NCI-H345 treated with DMSO at 0.1 percent for 48 hours (cell line): ENCODE measurements around the gene ZNF66.
"Not testable (repeated sequence)": the region's sequence is repeated elsewhere in the genome, so short reads cannot be mapped to it uniquely, and the experiment has no call there.

Experiments used
- DNase-seq: peaks from one replicate; lab custom pipeline; 2025; ENCODE audit not compliant: unreplicated experiment; lab: John Stamatoyannopoulos, UW

Gene ZNF66

DNA sequence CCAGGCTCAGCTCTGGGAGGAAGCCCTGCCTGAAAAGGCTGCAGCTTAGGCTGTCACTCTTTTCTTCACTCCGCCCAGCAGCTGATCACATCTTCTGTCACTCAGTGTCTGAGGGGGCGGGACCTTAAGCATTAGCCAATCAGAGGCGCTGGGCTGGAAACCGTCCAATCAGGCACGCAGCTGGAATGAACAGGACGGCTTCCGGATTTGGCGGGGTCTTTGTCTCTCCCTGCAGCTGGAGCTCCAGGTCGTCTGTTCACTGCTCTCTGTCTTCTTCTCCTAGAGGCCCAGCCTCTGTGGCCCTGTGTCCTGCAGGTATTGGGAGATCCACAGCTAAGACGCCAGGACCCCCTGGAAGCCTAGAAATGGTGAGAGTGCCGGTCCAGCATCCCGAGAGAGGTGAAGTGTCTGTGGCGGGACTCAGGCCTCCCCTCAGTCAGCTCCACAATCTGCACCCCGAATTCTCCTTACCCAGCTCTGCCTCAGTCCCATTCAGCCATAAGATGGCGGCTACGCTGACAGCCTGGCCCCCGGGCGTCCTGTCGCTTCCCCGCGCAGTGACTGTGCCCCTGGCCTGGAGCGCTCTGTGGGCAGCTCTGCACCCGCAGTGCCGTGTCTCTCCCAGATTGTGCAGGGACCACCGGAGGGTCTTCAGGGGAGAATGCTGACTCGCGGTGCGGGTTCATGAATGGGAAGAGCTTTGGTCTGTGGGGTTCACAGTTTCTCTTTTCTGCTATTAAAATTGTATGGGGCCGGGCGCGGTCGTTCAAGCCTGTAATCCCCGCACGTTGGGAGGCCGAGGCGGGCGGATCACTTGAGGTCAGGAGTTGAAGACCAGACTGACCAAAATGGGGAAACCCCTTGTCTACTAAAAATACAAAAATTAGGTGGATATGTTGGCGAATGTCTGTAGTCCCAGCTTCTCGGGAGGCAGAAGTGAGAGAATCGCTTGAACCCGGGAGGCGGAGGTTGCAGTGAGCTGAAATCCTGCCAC, at the start of gene ZNF66:
Gene ZNF66 (plus strand): TSS at position 222 of the 994 bp plus-strand sequence. CDS start 144 bp downstream, at position 366.
- peak; percentile 74 for DNase-seq

DNA sequence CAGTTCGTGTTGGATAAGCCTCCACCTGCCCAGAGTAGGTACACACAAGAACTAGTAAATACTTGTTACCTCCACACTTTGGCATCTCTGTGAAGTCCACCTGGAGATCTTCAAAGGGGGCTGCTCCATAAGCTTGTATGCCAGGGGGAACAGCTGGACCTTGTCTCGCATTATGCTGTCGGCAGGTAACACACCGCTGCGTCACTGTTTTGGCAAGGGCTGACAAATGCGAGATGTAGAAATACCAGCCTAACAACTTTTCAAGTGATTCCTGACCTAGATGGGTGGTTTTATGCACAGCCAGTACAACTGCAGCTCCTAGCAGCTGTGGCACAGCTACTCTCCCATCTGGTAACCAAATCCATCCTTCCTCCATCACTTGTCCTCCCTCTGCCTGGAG, 25.9 kb upstream of the ZNF66 start:
- DNase-seq = not testable (repeated sequence)

DNA sequence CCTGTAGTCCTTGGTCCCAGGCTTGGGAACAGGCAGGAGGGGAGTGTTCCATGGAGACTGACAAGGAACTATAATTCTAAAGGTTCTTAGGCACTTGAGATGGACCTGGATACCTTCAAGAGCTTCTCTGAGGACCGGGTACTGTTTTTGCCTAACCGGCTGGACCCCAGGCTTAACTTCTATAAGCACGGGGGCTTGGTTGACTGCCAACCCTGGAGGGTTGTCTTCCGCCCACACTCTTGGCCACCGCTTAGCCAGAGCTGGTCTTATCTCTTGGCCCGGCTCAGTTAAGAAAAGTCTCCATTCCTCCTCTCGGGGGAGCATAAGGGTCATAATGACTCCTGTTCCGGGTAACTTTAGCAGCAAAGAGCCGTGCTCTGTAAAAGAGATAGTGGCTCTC, 23.8 kb upstream of the ZNF66 start:
- not testable (repeated sequence) for DNase-seq

DNA sequence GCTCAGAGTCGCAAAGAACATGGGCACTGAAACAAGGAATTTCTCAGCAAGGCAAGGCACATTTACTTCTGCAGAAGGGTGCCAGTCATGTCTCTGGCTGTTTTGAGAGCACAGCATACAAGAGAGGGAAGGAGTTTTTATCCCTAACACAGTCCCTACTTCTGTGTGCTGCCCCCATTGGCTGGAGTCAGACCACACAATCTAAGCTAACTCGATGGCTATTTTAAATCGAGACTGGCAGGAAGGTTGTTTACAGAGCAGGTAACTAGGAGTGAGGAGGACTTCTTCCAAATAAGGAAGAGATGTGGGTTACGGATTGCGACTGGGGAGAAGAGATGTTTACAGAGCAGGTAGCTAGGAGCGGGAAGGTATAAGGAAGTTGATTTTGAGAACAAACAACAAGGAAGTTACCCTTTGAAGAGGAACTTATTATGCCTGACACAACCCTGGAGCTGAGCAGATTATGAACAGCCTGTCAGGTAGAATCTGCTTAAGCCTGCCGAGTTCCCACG, 6.8 kb upstream of the ZNF66 start:
- DNase-seq = not testable (repeated sequence)

DNA sequence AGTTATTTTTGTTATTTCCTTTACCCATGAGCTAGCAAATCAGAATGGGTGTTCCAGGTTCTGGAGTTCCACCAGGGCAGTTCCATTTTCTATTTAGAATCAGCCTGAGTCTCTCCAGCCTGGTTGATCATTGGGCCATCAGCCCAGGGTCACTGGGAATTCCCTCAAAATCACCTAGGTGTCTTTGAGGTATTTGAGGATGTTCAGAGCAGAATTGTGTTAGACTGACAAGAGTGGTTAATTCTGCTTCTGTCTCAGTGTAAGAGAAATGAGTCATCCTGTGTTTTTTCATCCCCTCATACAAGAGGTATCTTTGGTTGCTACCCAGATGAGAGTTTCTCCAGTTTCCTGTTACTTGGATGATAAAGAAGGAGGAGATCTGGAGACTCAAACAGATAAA, 11.7 kb downstream of the ZNF66 start:
- no peak for DNase-seq

DNA sequence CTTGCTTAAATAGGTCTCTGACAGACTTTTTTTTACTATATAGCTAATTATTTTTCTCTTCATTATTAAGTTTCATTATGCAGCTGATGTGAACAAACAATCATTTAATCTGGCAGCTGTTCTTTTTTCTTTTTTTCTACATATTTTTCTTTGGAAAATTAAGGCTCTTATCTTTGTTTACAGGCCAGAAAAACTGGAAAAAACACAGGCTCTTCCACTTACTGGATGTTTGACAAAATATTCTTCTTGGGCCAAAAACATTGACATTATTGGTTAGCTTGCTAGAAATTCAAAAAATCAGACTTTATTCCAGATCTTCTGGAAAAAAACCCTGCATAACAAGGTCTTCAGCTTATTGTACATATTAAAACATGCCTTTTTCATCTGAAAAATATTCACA, 15.7 kb downstream of the ZNF66 start:
- DNase-seq = no peak

DNA sequence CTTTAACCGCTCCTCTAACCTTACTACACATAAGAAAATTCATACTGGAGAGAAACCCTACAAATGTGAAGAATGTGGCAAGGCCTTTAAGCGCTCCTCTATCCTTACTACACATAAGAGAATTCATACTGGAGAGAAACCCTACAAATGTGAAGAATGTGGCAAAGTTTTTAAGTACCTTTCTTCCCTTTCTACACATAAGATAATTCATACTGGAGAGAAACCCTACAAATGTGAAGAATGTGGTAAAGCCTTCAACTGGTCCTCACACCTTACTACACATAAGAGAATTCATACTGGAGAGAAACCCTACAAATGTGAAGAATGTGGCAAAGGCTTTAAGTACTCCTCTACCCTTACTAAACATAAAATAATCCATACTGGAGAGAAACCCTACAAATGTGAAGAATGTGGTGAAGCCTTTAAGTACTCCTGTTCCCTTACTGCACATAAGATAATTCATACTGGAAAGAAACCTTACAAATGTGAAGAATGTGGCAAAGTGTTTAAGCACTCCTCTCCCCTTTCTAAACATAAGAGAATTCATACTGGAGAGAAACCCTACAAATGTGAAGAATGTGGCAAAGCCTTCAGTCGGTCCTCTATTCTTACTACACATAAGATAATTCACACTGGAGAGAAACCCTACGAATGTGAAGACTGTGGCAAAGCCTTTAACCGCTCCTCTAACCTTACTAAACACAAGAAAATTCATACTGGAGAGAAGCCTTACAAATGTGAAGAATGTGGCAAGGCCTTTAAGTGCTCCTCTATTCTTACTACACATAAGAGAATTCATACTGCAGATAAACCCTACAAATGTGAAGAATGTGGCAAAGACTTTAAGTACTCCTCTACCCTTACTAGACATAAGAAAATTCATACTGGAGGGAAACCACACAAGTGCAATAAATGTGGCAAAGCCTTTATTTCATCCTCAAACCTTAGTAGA, 30.5 kb downstream of the ZNF66 start:
- DNase-seq = not testable (repeated sequence)

DNA sequence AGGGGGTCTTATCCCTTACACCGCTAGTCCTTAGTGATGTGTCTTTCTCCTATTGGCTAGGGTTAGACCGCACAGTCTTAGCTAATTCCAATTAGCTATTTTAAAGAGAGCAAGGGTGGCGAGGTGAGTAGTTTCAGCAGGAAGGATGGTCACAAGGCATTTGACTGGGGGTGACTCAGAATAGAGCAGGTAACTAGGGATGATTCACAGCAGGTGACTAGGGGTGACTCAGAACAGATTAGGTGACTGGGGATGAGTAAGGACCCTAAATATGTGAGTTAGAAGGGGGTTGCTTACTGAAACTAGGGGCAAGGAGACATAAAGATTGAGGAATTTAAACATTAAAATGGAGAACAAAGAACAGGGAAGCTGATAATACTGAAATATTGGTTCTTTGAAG, 64.3 kb downstream of the ZNF66 start:
- no peak for DNase-seq
